Testis (tissue), 5 donors: ENCODE measurements around the gene APOBEC3A. TPM values are rescaled to one million over a fixed set of nuclear protein-coding genes. Genes with fewer than 3 reads are reported as not detected.

Experiments used
- DNase-seq: peaks from one replicate; pipeline ENCODE4 v3.0.0-alpha.2; 2019
- H3K27ac ChIP-seq, 2 donors: fragments of 200-600 bp; sonication (generic); one replicate each; pipeline ENCODE4 v1.5.1; 2019
- H3K27me3 ChIP-seq: fragments of 200-600 bp; sonication (generic); one replicate; pipeline ENCODE4 v1.5.1; 2019
- H3K36me3 ChIP-seq: fragments of 200-600 bp; sonication (generic); one replicate; pipeline ENCODE4 v1.5.1; 2017; ENCODE audit warnings: low read depth; ENCODE audit errors: missing control alignments
- H3K4me1 ChIP-seq: fragments of 200-600 bp; sonication (generic); one replicate; pipeline ENCODE4 v1.5.1; 2019
- H3K4me3 ChIP-seq, 2 donors: fragments of 200-600 bp; sonication (generic); one replicate each; pipeline ENCODE4 v1.5.1; 2017 to 2019
- H3K9me3 ChIP-seq: fragments of 200-600 bp; sonication (generic); one replicate; pipeline ENCODE4 v1.5.1; 2017
- POLR2A ChIP-seq: fragments of 450-650 bp; IDR thresholded peaks from one replicate; pipeline ENCODE4 v1.6.1; 2017; ENCODE audit warnings: antibody characterized with exemption, mild to moderate bottlenecking, moderate library complexity
- WGBS, 2 donors: methylation state at CpG; one replicate each; pipeline ENCODE4 v1.1.5; 2018; 5-methylcytosine and 5-hydroxymethylcytosine counted together
- intact Hi-C: fragments of 100-400 bp; cut with DNase I; formaldehyde crosslinking; loops from one replicate; pipeline ENCODE4 v1.15.1; 2023; ENCODE audit warnings: low total_unique reads
- long read RNA-seq, 2 donors: transcript quantifications; one replicate each; lab custom pipeline, GENCODE V29; 2026
- polyA plus RNA-seq: library from polyadenylated mRNA; stranded (reverse); fragments of 350-450 nt; fragmentation: Illumina TruSeq; extraction: RNeasy Lipid Tissue Mini Kit (QIAGEN cat#74804); gene quantifications from one replicate; pipeline ENCODE4 v1.2.3, GENCODE V29; 2014; ENCODE audit warnings: low read depth, low replicate concordance; ENCODE audit not compliant: insufficient read depth
- total RNA-seq, 2 donors: library from RNA; depleted of rRNA; stranded (reverse); fragments of >200 nt; gene quantifications; one replicate each; pipeline ENCODE4 v1.2.3, GENCODE V29; 2016
- TF ChIP-seq, protein P1 (sequence below), 3 experiments: fragments of 450-650 bp in 2 of 3; fragments of 200-600 bp in 1 of 3; sonication (generic) in 1 of 3; IDR thresholded peaks; one replicate each; pipeline ENCODE4 v1.5.1; 2016 to 2019; ENCODE audit warnings: antibody characterized with exemption in 3 of 3, mild to moderate bottlenecking in 2 of 3, moderate library complexity in 1 of 3

Gene APOBEC3A
- total RNA-seq (under 1 TPM in 1 of 2 donors, not detected in 1; 0.50 TPM), polyA plus RNA-seq (1.1 TPM)
- long read RNA-seq, donor 1, result 0 reads
- long read RNA-seq, donor 2, result 0 reads

DNA sequence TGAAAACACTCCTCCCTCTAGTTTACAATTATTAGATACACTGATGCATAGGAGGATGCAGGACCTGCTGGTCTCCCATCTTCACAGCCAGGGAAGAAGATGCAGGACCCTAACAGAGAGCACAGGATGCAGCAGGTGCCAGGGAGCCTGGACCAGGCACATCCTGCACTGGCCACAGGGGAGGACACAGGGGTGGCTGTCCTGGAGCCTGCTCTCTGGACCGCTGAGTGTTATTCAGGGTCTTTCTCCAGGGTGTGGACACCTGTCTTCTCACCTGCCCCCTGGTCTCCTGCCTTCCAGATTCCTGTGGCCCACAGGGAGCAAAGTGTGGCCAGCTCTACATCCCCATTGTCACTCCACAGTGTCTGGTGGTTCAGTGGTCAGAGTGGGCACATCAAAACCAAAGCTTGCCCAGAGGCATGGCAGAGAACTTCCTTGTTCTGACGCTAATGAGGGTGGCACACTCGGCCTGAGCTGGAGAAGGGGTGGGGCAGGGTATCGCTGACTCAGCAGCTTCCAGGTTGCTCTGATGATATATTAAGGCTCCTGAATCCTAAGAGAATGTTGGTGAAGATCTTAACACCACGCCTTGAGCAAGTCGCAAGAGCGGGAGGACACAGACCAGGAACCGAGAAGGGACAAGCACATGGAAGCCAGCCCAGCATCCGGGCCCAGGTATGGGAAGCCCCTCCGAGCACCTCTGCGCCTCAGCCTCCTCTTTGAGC lies at the start of gene APOBEC3A:
Gene APOBEC3A (plus strand): TSS at position 564 of the 725 bp plus-strand sequence. CDS start 83 bp downstream, at position 647.
- Histone ChIP-seq H3K4me1 (no peaks in the 10 kb centered on the region), H3K27me3 (no peaks in the 10 kb centered on the region), H3K4me3 (no peak within 1 kb of the TSS), H3K36me3 (no peaks in the 10 kb centered on the region), H3K27ac (no peak within 1 kb of the TSS), H3K9me3 (no peaks in the 10 kb centered on the region)
- 90 to 93% methylated on average over 11 of the region's 11 CpGs for WGBS, 2 donors
- TF ChIP-seq POLR2A, result no peak
- TF ChIP-seq, protein P1, sequence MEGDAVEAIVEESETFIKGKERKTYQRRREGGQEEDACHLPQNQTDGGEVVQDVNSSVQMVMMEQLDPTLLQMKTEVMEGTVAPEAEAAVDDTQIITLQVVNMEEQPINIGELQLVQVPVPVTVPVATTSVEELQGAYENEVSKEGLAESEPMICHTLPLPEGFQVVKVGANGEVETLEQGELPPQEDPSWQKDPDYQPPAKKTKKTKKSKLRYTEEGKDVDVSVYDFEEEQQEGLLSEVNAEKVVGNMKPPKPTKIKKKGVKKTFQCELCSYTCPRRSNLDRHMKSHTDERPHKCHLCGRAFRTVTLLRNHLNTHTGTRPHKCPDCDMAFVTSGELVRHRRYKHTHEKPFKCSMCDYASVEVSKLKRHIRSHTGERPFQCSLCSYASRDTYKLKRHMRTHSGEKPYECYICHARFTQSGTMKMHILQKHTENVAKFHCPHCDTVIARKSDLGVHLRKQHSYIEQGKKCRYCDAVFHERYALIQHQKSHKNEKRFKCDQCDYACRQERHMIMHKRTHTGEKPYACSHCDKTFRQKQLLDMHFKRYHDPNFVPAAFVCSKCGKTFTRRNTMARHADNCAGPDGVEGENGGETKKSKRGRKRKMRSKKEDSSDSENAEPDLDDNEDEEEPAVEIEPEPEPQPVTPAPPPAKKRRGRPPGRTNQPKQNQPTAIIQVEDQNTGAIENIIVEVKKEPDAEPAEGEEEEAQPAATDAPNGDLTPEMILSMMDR (IDR thresholded peaks at IDR 0.05), result no peak
- DNase-seq, result no peak
- intact Hi-C loops, result no loop called here

DNA sequence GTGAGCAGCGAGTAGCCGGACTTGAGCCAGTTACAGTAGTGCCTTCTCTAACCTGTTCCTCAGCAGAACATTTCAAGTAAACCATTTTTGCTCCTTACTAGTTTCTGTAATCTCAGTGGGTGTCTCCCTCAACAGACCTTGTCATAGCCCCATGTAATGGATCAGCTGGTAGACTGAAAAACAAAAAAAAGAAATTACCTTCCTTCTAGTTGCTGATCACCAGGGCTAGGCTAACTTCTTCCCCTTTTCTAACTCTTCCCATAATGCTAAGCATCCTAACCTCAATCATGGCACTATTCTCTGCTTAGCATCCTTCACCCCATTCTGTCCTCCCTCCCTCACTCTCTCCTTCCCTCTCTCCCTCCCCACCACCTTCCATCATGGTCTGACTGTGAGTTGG lies 49.6 kb upstream of the APOBEC3A start:
- no peaks in the 10 kb centered on the region for H3K27me3 ChIP-seq
- no peaks in the 10 kb centered on the region for H3K9me3 ChIP-seq
- intact Hi-C loops, result no loop called here
- no peak for DNase-seq
- H3K4me1 ChIP-seq, result no peaks in the 10 kb centered on the region
- no peak for TF ChIP-seq POLR2A
- TF ChIP-seq, protein P1 (IDR thresholded peaks at IDR 0.05), result no peak
- H3K4me3 ChIP-seq, result no peak overlapping the region
- no peaks in the 10 kb centered on the region for H3K36me3 ChIP-seq
- WGBS, 2 donors, result 92 to 95% methylated on average over 2 of the region's 2 CpGs
- H3K27ac ChIP-seq, result no peak overlapping the region

DNA sequence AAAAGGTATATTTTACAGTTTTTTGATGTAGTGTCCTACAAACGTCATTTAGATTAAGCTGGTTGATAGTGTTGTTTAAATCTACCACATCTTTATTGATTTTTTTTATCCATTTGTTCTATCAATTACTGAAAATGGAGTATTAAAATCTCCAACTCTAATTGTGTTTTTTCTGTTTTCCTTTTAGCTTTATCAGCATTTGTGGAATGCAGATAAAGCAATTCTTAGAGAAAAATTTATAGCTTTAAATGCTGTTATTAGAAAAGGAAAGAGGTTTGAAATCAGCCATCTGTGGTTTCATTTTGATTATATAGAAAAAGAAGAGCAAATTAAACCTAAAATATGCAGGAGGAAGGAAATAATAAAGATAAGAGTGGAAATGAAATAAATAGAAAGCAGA lies 46.0 kb upstream of the APOBEC3A start:
- no peak overlapping the region for H3K27ac ChIP-seq
- no peaks in the 10 kb centered on the region for H3K27me3 ChIP-seq
- no peak for DNase-seq
- TF ChIP-seq, protein P1 (IDR thresholded peaks at IDR 0.05), result no peak
- TF ChIP-seq POLR2A, result no peak
- no peaks in the 10 kb centered on the region for H3K4me1 ChIP-seq
- intact Hi-C loops, result no loop called here
- 52 to 79% methylated on average over 1 of the region's 1 CpG for WGBS, 2 donors
- H3K36me3 ChIP-seq, result no peaks in the 10 kb centered on the region
- H3K9me3 ChIP-seq, result no peaks in the 10 kb centered on the region
- H3K4me3 ChIP-seq, result no peak overlapping the region

DNA sequence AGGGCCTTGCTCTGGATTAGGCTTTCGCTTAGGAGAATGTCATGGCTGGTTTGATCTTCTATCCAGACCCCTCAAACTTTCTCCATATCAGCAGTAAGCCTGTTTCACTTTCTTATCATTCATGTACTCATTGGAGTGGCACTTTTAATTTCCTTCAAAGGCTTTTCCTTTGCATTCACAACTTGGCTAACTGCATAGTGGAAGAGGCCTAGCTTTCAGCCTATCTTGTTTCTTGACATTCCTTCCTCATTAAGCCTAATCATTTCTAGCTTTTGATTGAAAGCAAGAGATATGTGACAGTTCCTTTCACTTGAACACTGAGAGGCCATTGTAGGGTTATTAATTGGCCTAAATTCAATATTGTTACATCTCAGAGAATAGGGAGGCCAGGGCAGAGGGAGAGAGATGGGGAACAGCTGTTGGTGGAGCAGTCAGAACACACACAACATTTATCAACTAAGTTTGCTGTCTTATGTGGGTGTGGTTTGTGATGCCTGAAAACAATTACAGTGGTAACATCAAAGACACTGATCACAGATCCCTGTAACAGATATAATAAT lies 37.7 kb upstream of the APOBEC3A start:
- Histone ChIP-seq H3K9me3 (no peaks in the 10 kb centered on the region), H3K36me3 (no peaks in the 10 kb centered on the region), H3K27me3 (no peaks in the 10 kb centered on the region), H3K4me3 (no peak overlapping the region), H3K4me1 (peaks cover 14% of the 10 kb centered on the region), H3K27ac (no peak overlapping the region)
- DNase-seq, result no peak
- intact Hi-C loops, result loop anchor here (10.0 kb wide), 1 partner anchor 45 kb away; the partner anchor contains the start of gene CBX6
- TF ChIP-seq, protein P1 (IDR thresholded peaks at IDR 0.05), result no peak
- TF ChIP-seq POLR2A, result no peak
- WGBS, 2 donors, result 83 to 100% methylated on average over 1 of the region's 1 CpG
